GM08714 (cell line): ENCODE measurements around the gene FSTL4.
"Not testable (repeated sequence)": the region's sequence is repeated elsewhere in the genome, so short reads cannot be mapped to it uniquely, and the experiment has no call there.

ENCODE experiments used
- H3K4me3 ChIP-seq: fragments of 200-500 bp; sonication (Bioruptor generic); 2 replicates; pipeline ENCODE4 v1.5.1; 2014; ENCODE audit warnings: mild to moderate bottlenecking, low read length, inconsistent platforms
- ZNF274 ChIP-seq: IDR thresholded peaks from 2 replicates; pipeline ENCODE4 v1.6.1; 2012; ENCODE audit warnings: mild to moderate bottlenecking, low read depth, low read length

The FSTL4 gene

GRCh38 chr5:133539818-133540217, 72.5 kb downstream of the FSTL4 start:
- no peak for TF ChIP-seq ZNF274
- no peak overlapping the region for H3K4me3 ChIP-seq

GRCh38 chr5:133538718-133539117, 73.6 kb downstream of the FSTL4 start:
- H3K4me3 ChIP-seq: no peak overlapping the region
- no peak for TF ChIP-seq ZNF274

GRCh38 chr5:133535241-133535929, 77.0 kb downstream of the FSTL4 start:
- H3K4me3 ChIP-seq: not testable (repeated sequence)

- no peak for TF ChIP-seq ZNF274
- H3K4me3 ChIP-seq: no peak overlapping the region
Observed at GRCh38 chr5:133534566-133534965, 77.8 kb downstream of the FSTL4 start.

- TF ChIP-seq ZNF274: no peak
Observed at GRCh38 chr5:133533541-133533940, 78.8 kb downstream of the FSTL4 start.

GRCh38 chr5:133531594-133531993, 80.7 kb downstream of the FSTL4 start:
- no peak for TF ChIP-seq ZNF274
- no peak overlapping the region for H3K4me3 ChIP-seq

More at GRCh38 chr5:133533541-133533940, 78.8 kb downstream of the FSTL4 start:
- H3K4me3 ChIP-seq: no peak overlapping the region

GRCh38 chr5:133531178-133531577, 81.2 kb downstream of the FSTL4 start:
- H3K4me3 ChIP-seq: no peak overlapping the region
- no peak for TF ChIP-seq ZNF274

- H3K4me3 ChIP-seq: no peak overlapping the region
- no peak for TF ChIP-seq ZNF274
Observed at GRCh38 chr5:133530270-133530669, 82.1 kb downstream of the FSTL4 start.

GRCh38 chr5:133528841-133529240, 83.5 kb downstream of the FSTL4 start:
- no peak for TF ChIP-seq ZNF274
- no peak overlapping the region for H3K4me3 ChIP-seq

- no peak for TF ChIP-seq ZNF274
- no peak overlapping the region for H3K4me3 ChIP-seq
Observed at GRCh38 chr5:133527311-133527710, 85.0 kb downstream of the FSTL4 start.

GRCh38 chr5:133526368-133526767, 86.0 kb downstream of the FSTL4 start:
- H3K4me3 ChIP-seq: no peak overlapping the region
- TF ChIP-seq ZNF274: no peak

- H3K4me3 ChIP-seq: no peak overlapping the region
- no peak for TF ChIP-seq ZNF274
Observed at GRCh38 chr5:133525126-133525525, 87.2 kb downstream of the FSTL4 start.

- no peak for TF ChIP-seq ZNF274
- no peak overlapping the region for H3K4me3 ChIP-seq
Observed at GRCh38 chr5:133524666-133525065, 87.7 kb downstream of the FSTL4 start.

- TF ChIP-seq ZNF274: no peak
- no peak overlapping the region for H3K4me3 ChIP-seq
Observed at GRCh38 chr5:133523961-133524586, 88.3 kb downstream of the FSTL4 start.

- TF ChIP-seq ZNF274: no peak
- no peak overlapping the region for H3K4me3 ChIP-seq
Observed at GRCh38 chr5:133523013-133523658, 89.2 kb downstream of the FSTL4 start.

- H3K4me3 ChIP-seq: no peak overlapping the region
- no peak for TF ChIP-seq ZNF274
Observed at GRCh38 chr5:133521801-133522200, 90.5 kb downstream of the FSTL4 start.
